ENCODE results near the gene USB1.

The USB1 gene

GRCh38 chr16:58049232-58050185 is 48.3 kb downstream of the USB1 start:
- Histone ChIP-seq H3K4me1 (ENCODE audit: control insufficient read depth, insufficient read depth, low read length) (no peaks in the 10 kb centered on the region), H3K9me3 (ENCODE audit: control insufficient read depth, insufficient read depth, low read depth, low read length) (no peaks in the 10 kb centered on the region), H3K27ac (ENCODE audit: extremely low read depth, low read depth, low read length) (no peak overlapping the region), H3K36me3 (ENCODE audit: control insufficient read depth in 2 of 2, insufficient read depth in 1 of 2, low read length in 2 of 2) (peaks cover 0 to under 1% of the 10 kb centered on the region in 2 experiments; a peak in 1 of 3 replicates), H3K4me3 (ENCODE audit: low read depth, low read length) (no peak overlapping the region)
- POLR2A ChIA-PET: interaction anchor here (0.7 kb wide), 1 partner anchor 26 kb away, joined by 7 read pairs; no protein-coding TSS in a partner anchor
- TF ChIP-seq ZBTB6 (tag by site-specific recombination; IDR thresholded peaks at IDR 0.05): no peak
- no peak for TF ChIP-seq ZNF274 (IDR thresholded peaks at IDR 0.05; ENCODE audit: low read length)
- TF ChIP-seq ZNF274 (tag by site-specific recombination; IDR thresholded peaks at IDR 0.05; ENCODE audit: borderline replicate concordance): no peak
- TF ChIP-seq ZNF211 (tag by site-specific recombination; IDR thresholded peaks at IDR 0.05; ENCODE audit: low read depth): no peak
- no peak for TF ChIP-seq PRDM1 (tag by site-specific recombination; IDR thresholded peaks at IDR 0.05)
- no peak for TF ChIP-seq ZXDB (tag by site-specific recombination; IDR thresholded peaks at IDR 0.05)
- TF ChIP-seq ZNF175 (tag by site-specific recombination; IDR thresholded peaks at IDR 0.05): no peak
- TF ChIP-seq BCL6B (tag by site-specific recombination; IDR thresholded peaks at IDR 0.05): no peak
- CTCF ChIA-PET: interaction anchor here (1.0 to 2.5 kb wide), 3 partner anchors 11 to 47 kb away, joined by 3 to 7 read pairs (median 4); no protein-coding TSS in a partner anchor

- ChIA-PET CTCF (no interaction called here), POLR2A (no interaction called here)
- H3K36me3 ChIP-seq (ENCODE audit: control insufficient read depth in 2 of 2, insufficient read depth in 1 of 2, low read length in 2 of 2): no peaks in the 10 kb centered on the region
- no peak overlapping the region for H3K27ac ChIP-seq (ENCODE audit: extremely low read depth, low read depth, low read length)
- TF ChIP-seq BCL11B (tag by site-specific recombination; IDR thresholded peaks at IDR 0.05; ENCODE audit: low read depth): no peak
- TF ChIP-seq HIC1 (tag by site-specific recombination; IDR thresholded peaks at IDR 0.05): no peak
- TF ChIP-seq PRDM1 (tag by site-specific recombination; IDR thresholded peaks at IDR 0.05): peak; percentile 34; the same call in 1 of the 2 replicates
- TF ChIP-seq ZNF404 (tag by site-specific recombination; IDR thresholded peaks at IDR 0.05): no peak
- TF ChIP-seq ZNF776 (tag by site-specific recombination; IDR thresholded peaks at IDR 0.05; ENCODE audit: borderline replicate concordance): no peak
- peak; percentile 91 for TF ChIP-seq ZNF366 (tag by site-specific recombination; conservative IDR thresholded peaks at IDR 0.05)
- no peak overlapping the region for H3K4me3 ChIP-seq (ENCODE audit: low read depth, low read length)
- no peaks in the 10 kb centered on the region for H3K4me1 ChIP-seq (ENCODE audit: control insufficient read depth, insufficient read depth, low read length)
- no peaks in the 10 kb centered on the region for H3K9me3 ChIP-seq (ENCODE audit: control insufficient read depth, insufficient read depth, low read depth, low read length)
Measured at GRCh38 chr16:58051296-58051695, 50.1 kb downstream of the USB1 start.

GRCh38 chr16:58051821-58052603 is 50.8 kb downstream of the USB1 start:
- POLR2A ChIA-PET: interaction anchor here (1.4 kb wide), 1 partner anchor 77 kb away, joined by 4 read pairs; the partner anchor contains the start of gene CFAP20
- H3K4me3 ChIP-seq (ENCODE audit: low read depth, low read length): no peak overlapping the region
- H3K9me3 ChIP-seq (ENCODE audit: control insufficient read depth, insufficient read depth, low read depth, low read length): no peaks in the 10 kb centered on the region
- H3K4me1 ChIP-seq (ENCODE audit: control insufficient read depth, insufficient read depth, low read length): no peaks in the 10 kb centered on the region
- CTCF ChIA-PET: interaction anchor here (1.2 kb wide), 1 partner anchor 20 kb away, joined by 3 read pairs; no protein-coding TSS in a partner anchor
- no peaks in the 10 kb centered on the region for H3K36me3 ChIP-seq (ENCODE audit: control insufficient read depth in 2 of 2, insufficient read depth in 1 of 2, low read length in 2 of 2)
- no peak overlapping the region for H3K27ac ChIP-seq (ENCODE audit: extremely low read depth, low read depth, low read length)
- TF ChIP-seq ZNF510 (tag by site-specific recombination; IDR thresholded peaks at IDR 0.05; ENCODE audit: insufficient replicate concordance) (no peak), ZNF132 (tag by site-specific recombination; IDR thresholded peaks at IDR 0.05; ENCODE audit: borderline replicate concordance) (no peak), PRDM10 (tag by site-specific recombination; IDR thresholded peaks at IDR 0.05) (no peak), ZNF692 (tag by site-specific recombination; IDR thresholded peaks at IDR 0.05) (no peak)

All from HEK293 (cell line).